OCI-LY1 (cell line): ENCODE measurements around the gene GMIP.

Experiments
- CTCF ChIP-seq: fragments of 200-600 bp; sonication (generic), shearing (Covaris generic); IDR thresholded peaks from 2 replicates; pipeline ENCODE4 v1.5.1; 2017; ENCODE audit warnings: mild to moderate bottlenecking, antibody characterized with exemption, low read length, moderate library complexity, mixed read lengths
- EZH2 ChIP-seq: fragments of 200-600 bp; sonication (generic), shearing (Covaris generic); IDR thresholded peaks from 2 replicates; pipeline ENCODE4 v1.8.0; 2017; ENCODE audit warnings: borderline replicate concordance, mixed run types, mild to moderate bottlenecking, antibody characterized with exemption, low read length, moderate library complexity, mixed read lengths

GRCh38 chr19:19619849-19620210, 23.6 kb downstream of the GMIP start:
- TF ChIP-seq CTCF (no peak), EZH2 (no peak)
